Endothelial cell (in vitro differentiated cells): Measurements from ENCODE around the gene OR13D1. TPM values are rescaled to one million over a fixed set of nuclear protein-coding genes. Genes with fewer than 3 reads are reported as not detected.

Experiments
- DNase-seq: peaks from one replicate; pipeline ENCODE4 v3.0.0; 2021; ENCODE audit warnings: low spot score
- H3K27ac Mint-ChIP-seq: one replicate; pipeline ENCODE4 v1.8.0; 2021; ENCODE audit warnings: mixed read lengths, inconsistent platforms; ENCODE audit not compliant: unreplicated experiment
- H3K27me3 Mint-ChIP-seq: one replicate; pipeline ENCODE4 v1.8.0; 2021; ENCODE audit warnings: mild to moderate bottlenecking, moderate library complexity, mixed read lengths, inconsistent platforms; ENCODE audit not compliant: unreplicated experiment
- H3K36me3 Mint-ChIP-seq: one replicate; pipeline ENCODE4 v1.8.0; 2021; ENCODE audit warnings: mild to moderate bottlenecking, low read depth, mixed read lengths, inconsistent platforms; ENCODE audit not compliant: unreplicated experiment
- H3K4me1 Mint-ChIP-seq: one replicate; pipeline ENCODE4 v1.8.0; 2021; ENCODE audit warnings: mild to moderate bottlenecking, mixed read lengths, inconsistent platforms; ENCODE audit not compliant: unreplicated experiment
- H3K4me3 Mint-ChIP-seq: one replicate; pipeline ENCODE4 v1.8.0; 2021; ENCODE audit warnings: mild to moderate bottlenecking, mixed read lengths, inconsistent platforms; ENCODE audit not compliant: unreplicated experiment
- H3K9me3 Mint-ChIP-seq: one replicate; pipeline ENCODE4 v1.8.0; 2021; ENCODE audit warnings: mixed read lengths, inconsistent platforms; ENCODE audit not compliant: unreplicated experiment
- total RNA-seq: library from RNA; stranded (reverse); fragmentation: NEBNext Ultra II Directional; extraction: Animal tissue kit (Norgen Biotek cat#: 25700); gene quantifications from one replicate; pipeline ENCODE4 v1.2.1, GENCODE V29; 2021; ENCODE audit not compliant: unreplicated experiment
- TF ChIP-seq, protein P1 (sequence below): fragments of 200-600 bp; sonication (generic); IDR thresholded peaks from one replicate; pipeline ENCODE4 v1.5.0; 2021; ENCODE audit warnings: antibody characterized with exemption; ENCODE audit not compliant: unreplicated experiment

OR13D1 gene
- total RNA-seq, 1 donor from 2014 or later, result not detected

DNA sequence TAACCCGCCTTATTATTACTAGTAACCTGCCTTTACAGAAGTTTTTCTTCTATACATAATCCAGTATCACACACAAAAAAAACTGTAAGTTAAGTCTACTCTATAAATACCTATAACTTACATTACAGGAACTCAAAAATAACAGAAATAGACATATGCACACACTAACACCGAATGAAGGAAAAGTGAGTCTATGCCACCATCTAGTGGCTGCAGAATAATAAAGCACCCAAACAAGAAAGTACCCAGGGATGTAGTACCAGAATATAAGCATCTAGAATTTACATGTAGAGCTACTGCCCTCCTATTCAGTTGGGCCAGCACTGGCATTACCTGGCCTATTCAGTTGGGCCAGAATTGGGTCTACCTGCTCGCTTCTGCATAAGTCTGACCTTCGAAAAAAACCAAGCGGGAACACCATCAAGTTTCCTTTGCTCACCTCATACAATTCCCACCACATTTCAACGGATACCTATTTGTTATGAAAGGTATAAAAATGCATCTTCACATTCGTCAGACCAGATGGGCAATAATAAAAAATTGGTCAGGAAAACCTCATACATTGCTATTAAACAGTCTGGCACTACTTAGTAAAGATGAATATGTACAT is 49.2 kb downstream of the OR13D1 start:
- peak; percentile 51 for DNase-seq

More for the DNA sequence above, 49.2 kb downstream of the OR13D1 start:
- H3K4me1 Mint-ChIP-seq, result peaks cover 17% of the 10 kb centered on the region
- no peaks in the 10 kb centered on the region for H3K36me3 Mint-ChIP-seq
- TF ChIP-seq, protein P1, sequence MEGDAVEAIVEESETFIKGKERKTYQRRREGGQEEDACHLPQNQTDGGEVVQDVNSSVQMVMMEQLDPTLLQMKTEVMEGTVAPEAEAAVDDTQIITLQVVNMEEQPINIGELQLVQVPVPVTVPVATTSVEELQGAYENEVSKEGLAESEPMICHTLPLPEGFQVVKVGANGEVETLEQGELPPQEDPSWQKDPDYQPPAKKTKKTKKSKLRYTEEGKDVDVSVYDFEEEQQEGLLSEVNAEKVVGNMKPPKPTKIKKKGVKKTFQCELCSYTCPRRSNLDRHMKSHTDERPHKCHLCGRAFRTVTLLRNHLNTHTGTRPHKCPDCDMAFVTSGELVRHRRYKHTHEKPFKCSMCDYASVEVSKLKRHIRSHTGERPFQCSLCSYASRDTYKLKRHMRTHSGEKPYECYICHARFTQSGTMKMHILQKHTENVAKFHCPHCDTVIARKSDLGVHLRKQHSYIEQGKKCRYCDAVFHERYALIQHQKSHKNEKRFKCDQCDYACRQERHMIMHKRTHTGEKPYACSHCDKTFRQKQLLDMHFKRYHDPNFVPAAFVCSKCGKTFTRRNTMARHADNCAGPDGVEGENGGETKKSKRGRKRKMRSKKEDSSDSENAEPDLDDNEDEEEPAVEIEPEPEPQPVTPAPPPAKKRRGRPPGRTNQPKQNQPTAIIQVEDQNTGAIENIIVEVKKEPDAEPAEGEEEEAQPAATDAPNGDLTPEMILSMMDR, result peak; percentile 64
- no peak overlapping the region for H3K4me3 Mint-ChIP-seq
- H3K27ac Mint-ChIP-seq, result no peak overlapping the region
- H3K27me3 Mint-ChIP-seq, result peaks cover 4% of the 10 kb centered on the region
- H3K9me3 Mint-ChIP-seq, result no peaks in the 10 kb centered on the region

Other genes with a start within 250 kb of the OR13D1 start
- not detected for gene OR13F1, start 190.3 kb upstream of the OR13D1 start, total RNA-seq
- gene OR13C4, start 167.3 kb upstream of the OR13D1 start, total RNA-seq, result not detected
- gene OR13C3, start 157.7 kb upstream of the OR13D1 start, total RNA-seq, result not detected
- not detected for gene OR13C8, start 125.3 kb upstream of the OR13D1 start, total RNA-seq
- gene OR13C5, start 95.1 kb upstream of the OR13D1 start, total RNA-seq, result not detected
- not detected for gene OR13C2, start 88.9 kb upstream of the OR13D1 start, total RNA-seq
- not detected for gene OR13C9, start 76.3 kb upstream of the OR13D1 start, total RNA-seq
- 25.1 TPM for gene NIPSNAP3A, start 53.2 kb downstream of the OR13D1 start, total RNA-seq
- 2.3 TPM for gene NIPSNAP3B, start 69.6 kb downstream of the OR13D1 start, total RNA-seq
- 171 TPM for gene ABCA1, start 233.6 kb downstream of the OR13D1 start, total RNA-seq